Breast epithelium (tissue), 4 donors: ENCODE measurements around the gene MEOX2. TPM values are rescaled to one million over a fixed set of nuclear protein-coding genes. Genes with fewer than 3 reads are reported as not detected.

Experiments
- DNase-seq, 2 donors: peaks; one replicate each; pipeline ENCODE4 v3.0.0-alpha.2; 2019; ENCODE audit warnings: low spot score in 2 of 2
- H3K27ac ChIP-seq, 2 donors: fragments of 200-600 bp; sonication (generic) in 1 of 2; one replicate each; pipeline ENCODE4 v1.5.1; 2016 to 2019; ENCODE audit warnings: mild to moderate bottlenecking in 1 of 2
- H3K27me3 ChIP-seq, 2 donors: fragments of 200-600 bp; sonication (generic) in 1 of 2; one replicate each; pipeline versions ENCODE4 v1.5.1 to v1.6.0; 2017 to 2019; ENCODE audit warnings: control low read depth in 1 of 2, mild to moderate bottlenecking in 1 of 2
- H3K36me3 ChIP-seq: fragments of 200-600 bp; one replicate; pipeline ENCODE4 v1.5.1; 2019
- H3K4me1 ChIP-seq, 2 donors: fragments of 200-600 bp; sonication (generic); one replicate each; pipeline ENCODE4 v1.5.1; 2016 to 2019; ENCODE audit warnings: control low read depth in 1 of 2
- H3K4me3 ChIP-seq, 3 donors: fragments of 200-600 bp; sonication (generic); 1 replicate in 2 of 3; 2 replicates in 1 of 3; pipeline ENCODE4 v1.5.1; 2016 to 2019; ENCODE audit warnings: mild to moderate bottlenecking in 3 of 3, moderate library complexity in 2 of 3
- H3K9me3 ChIP-seq, 2 donors: fragments of 200-600 bp; sonication (generic) in 1 of 2; one replicate each; pipeline ENCODE4 v1.5.1; 2016 to 2019; ENCODE audit warnings: control low read depth in 1 of 2
- POLR2A ChIP-seq: fragments of 450-650 bp; IDR thresholded peaks from one replicate; pipeline ENCODE4 v1.6.1; 2016; ENCODE audit warnings: antibody characterized with exemption, mild to moderate bottlenecking, moderate library complexity
- POLR2AphosphoS5 ChIP-seq, 3 donors: sonication (generic); formaldehyde crosslinking; IDR thresholded peaks; one replicate each; pipeline ENCODE4 v1.6.1; 2017; ENCODE audit warnings: antibody characterized with exemption in 3 of 3
- intact Hi-C: fragments of 100-400 bp; cut with DNase I; formaldehyde crosslinking; loops from one replicate; pipeline ENCODE4 v1.15.1; 2023; ENCODE audit warnings: low total_unique reads
- total RNA-seq, 3 donors: library from RNA; depleted of rRNA; stranded (reverse); fragments of >200 nt; gene quantifications; one replicate each; pipeline ENCODE4 v1.1.0, GENCODE V29; 2016
- TF ChIP-seq, protein P1 (sequence below), 3 donors: fragments of 450-650 bp; IDR thresholded peaks; one replicate each; pipeline ENCODE4 v1.5.1; 2016 to 2017; ENCODE audit warnings: antibody characterized with exemption in 3 of 3, mild to moderate bottlenecking in 3 of 3, moderate library complexity in 3 of 3

The MEOX2 gene
- total RNA-seq, 3 donors from 2014 or later: 6.4 to 19.7 (median 14.2) TPM

DNA sequence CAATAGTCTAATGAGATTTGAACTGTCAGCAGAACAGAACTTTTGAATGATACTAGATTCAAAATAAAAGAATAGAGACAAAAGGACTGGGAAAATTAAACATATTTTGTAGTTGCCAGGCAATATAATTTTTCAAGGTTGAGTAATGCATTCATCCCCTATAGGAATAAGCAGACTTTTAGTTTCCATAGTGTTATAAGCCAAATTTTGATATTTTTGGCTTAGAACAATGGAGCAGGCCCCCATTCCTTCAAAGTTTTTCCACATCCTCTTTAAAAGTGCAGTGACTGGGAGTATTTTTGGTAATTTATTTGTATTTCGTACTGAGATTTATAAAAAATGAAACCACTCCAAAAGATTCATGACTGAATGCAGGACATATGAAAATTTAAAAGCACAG is 24.0 kb downstream of the MEOX2 start:
- H3K9me3 ChIP-seq: no peaks in the 10 kb centered on the region
- DNase-seq: no peak
- TF ChIP-seq POLR2AphosphoS5 (IDR thresholded peaks at IDR 0.05): no peak
- TF ChIP-seq POLR2A: no peak
- TF ChIP-seq, protein P1, sequence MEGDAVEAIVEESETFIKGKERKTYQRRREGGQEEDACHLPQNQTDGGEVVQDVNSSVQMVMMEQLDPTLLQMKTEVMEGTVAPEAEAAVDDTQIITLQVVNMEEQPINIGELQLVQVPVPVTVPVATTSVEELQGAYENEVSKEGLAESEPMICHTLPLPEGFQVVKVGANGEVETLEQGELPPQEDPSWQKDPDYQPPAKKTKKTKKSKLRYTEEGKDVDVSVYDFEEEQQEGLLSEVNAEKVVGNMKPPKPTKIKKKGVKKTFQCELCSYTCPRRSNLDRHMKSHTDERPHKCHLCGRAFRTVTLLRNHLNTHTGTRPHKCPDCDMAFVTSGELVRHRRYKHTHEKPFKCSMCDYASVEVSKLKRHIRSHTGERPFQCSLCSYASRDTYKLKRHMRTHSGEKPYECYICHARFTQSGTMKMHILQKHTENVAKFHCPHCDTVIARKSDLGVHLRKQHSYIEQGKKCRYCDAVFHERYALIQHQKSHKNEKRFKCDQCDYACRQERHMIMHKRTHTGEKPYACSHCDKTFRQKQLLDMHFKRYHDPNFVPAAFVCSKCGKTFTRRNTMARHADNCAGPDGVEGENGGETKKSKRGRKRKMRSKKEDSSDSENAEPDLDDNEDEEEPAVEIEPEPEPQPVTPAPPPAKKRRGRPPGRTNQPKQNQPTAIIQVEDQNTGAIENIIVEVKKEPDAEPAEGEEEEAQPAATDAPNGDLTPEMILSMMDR (IDR thresholded peaks at IDR 0.05): no peak
- H3K27ac ChIP-seq: no peak overlapping the region
- no peak overlapping the region for H3K4me3 ChIP-seq
- H3K36me3 ChIP-seq: no peaks in the 10 kb centered on the region
- no peaks in the 10 kb centered on the region for H3K4me1 ChIP-seq
- intact Hi-C loops: no loop called here
- H3K27me3 ChIP-seq: no peaks in the 10 kb centered on the region

DNA sequence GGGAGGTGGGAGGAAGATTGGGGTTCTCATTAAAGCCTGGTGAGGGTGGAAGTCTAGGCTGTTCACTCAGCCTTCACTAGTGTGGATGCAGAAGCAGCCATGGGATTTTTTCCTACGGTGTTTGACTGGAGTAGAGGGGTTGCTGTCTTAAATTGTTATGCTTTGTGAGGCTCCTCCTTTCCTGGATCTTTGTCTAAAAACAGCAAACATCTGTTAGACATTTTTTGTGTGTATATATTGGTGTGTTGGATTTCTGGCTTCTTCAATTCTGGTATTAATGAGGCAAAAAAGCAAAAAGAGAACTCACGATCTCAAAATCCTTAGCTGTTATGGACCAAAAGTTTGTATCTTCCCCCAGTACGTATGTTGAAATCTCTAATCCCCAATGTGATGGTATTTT is 28.2 kb downstream of the MEOX2 start:
- Histone ChIP-seq H3K36me3 (no peaks in the 10 kb centered on the region), H3K27me3 (no peaks in the 10 kb centered on the region), H3K9me3 (peaks cover 0 to 9% of the 10 kb centered on the region in 2 donors), H3K4me1 (no peaks in the 10 kb centered on the region), H3K27ac (no peak overlapping the region), H3K4me3 (no peak overlapping the region)
- DNase-seq: no peak
- intact Hi-C loops: no loop called here
- TF ChIP-seq, protein P1 (IDR thresholded peaks at IDR 0.05): no peak
- TF ChIP-seq POLR2A (no peak), POLR2AphosphoS5 (IDR thresholded peaks at IDR 0.05) (no peak)

DNA sequence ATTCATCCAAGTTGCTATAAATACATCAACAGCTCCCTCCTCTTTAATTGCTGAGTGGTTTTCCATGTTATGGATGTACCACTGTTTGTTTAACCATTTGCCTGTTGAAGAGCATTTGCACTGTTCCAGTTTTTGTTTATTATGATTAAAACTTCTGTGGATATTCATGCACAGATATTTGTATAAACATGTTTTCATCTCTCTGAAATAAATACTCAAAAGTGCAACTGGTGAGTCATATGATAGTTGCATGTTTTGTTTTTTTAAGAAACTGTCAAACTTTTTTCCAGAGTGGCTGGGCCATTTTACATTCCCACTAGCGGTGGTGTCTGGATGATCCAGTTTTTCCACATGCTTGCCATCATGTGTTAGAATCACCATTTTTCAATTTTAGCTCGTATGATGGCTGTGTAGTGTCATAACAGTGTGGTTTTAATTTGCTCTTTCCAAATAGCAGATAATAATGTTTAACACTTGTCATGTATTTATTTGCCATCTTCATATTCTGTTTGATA is 33.6 kb downstream of the MEOX2 start:
- no peaks in the 10 kb centered on the region for H3K27me3 ChIP-seq
- peaks cover 0 to 9% of the 10 kb centered on the region in 2 donors for H3K9me3 ChIP-seq
- intact Hi-C loops: no loop called here
- TF ChIP-seq, protein P1 (IDR thresholded peaks at IDR 0.05): no peak
- TF ChIP-seq POLR2A: no peak
- no peak for TF ChIP-seq POLR2AphosphoS5 (IDR thresholded peaks at IDR 0.05)
- no peak for DNase-seq
- H3K4me1 ChIP-seq: no peaks in the 10 kb centered on the region
- H3K36me3 ChIP-seq: no peaks in the 10 kb centered on the region
- H3K27ac ChIP-seq: no peak overlapping the region
- H3K4me3 ChIP-seq: no peak overlapping the region

DNA sequence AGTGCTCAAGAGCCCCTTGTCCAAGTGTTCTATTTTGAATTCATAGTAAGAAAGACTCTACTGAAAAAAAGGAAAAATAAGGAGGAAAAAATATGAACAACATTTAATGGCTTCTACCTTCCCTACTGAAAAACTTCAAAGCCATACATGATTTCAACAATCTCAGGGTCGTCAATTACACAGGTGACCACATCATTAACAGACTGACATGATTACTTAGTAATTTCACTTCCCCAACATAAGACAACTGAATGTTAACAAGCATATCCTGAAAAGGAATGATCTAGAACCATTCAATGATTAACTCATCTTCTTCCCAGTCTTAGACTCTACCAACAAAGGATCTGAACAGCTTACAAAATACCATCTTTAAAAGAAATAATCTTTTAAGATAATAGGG is 34.8 kb downstream of the MEOX2 start:
- no peak overlapping the region for H3K4me3 ChIP-seq
- H3K36me3 ChIP-seq: no peaks in the 10 kb centered on the region
- peaks cover 0 to 9% of the 10 kb centered on the region in 2 donors for H3K9me3 ChIP-seq
- no peak for DNase-seq
- H3K4me1 ChIP-seq: no peaks in the 10 kb centered on the region
- intact Hi-C loops: no loop called here
- TF ChIP-seq, protein P1 (IDR thresholded peaks at IDR 0.05): no peak
- TF ChIP-seq POLR2A: no peak
- no peak for TF ChIP-seq POLR2AphosphoS5 (IDR thresholded peaks at IDR 0.05)
- no peaks in the 10 kb centered on the region for H3K27me3 ChIP-seq
- H3K27ac ChIP-seq: no peak overlapping the region

DNA sequence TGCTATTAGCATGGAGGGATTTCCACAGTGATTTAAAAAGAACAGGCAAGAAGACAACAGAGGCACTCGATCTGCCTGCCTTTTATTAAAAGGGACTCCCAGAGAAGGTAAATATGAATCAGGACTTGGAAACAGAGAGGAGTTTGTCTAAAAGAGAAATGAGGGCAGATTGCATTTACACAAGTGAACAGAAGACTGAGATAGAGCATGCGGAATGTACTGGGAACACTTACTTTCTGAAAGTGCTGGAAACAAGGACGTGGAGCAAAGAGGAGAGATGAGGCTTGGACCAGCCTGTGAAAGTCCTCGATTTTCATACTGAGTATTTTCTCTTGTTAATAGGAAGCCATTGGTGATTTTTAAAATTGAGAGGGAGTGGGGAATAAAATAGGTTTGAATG is 35.7 kb downstream of the MEOX2 start:
- intact Hi-C loops: no loop called here
- Histone ChIP-seq H3K4me1 (no peaks in the 10 kb centered on the region), H3K9me3 (peaks cover 0 to 1% of the 10 kb centered on the region in 2 donors), H3K27me3 (no peaks in the 10 kb centered on the region), H3K27ac (no peak overlapping the region), H3K4me3 (no peak overlapping the region), H3K36me3 (no peaks in the 10 kb centered on the region)
- TF ChIP-seq, protein P1 (IDR thresholded peaks at IDR 0.05): no peak
- TF ChIP-seq POLR2A: no peak
- no peak for TF ChIP-seq POLR2AphosphoS5 (IDR thresholded peaks at IDR 0.05)
- DNase-seq: no peak
